ENCODE measurements around the gene WDR7. TPM values are rescaled to one million over a fixed set of nuclear protein-coding genes. Genes with fewer than 3 reads are reported as not detected.

The WDR7 gene
- total and polyA plus RNA-seq, 10 of the 15 experiments (the other 5 are each of a cell fraction or from before 2014, with no cell fraction given) = 2.8 to 16.5 (median 11.7) TPM

- TF ChIP-seq MXI1 (IDR thresholded peaks at IDR 0.05; ENCODE audit: low read depth, low read length) = no peak
- TF ChIP-seq KDM1A (IDR thresholded peaks at IDR 0.05; ENCODE audit: borderline replicate concordance) = no peak
- no peak for TF ChIP-seq CEBPB (IDR thresholded peaks at IDR 0.05; ENCODE audit: borderline replicate concordance in 1 of 2, low read depth in 2 of 2, low read length in 2 of 2)
- no peak for TF ChIP-seq ZBTB11 (CRISPR knock-in tag; IDR thresholded peaks at IDR 0.05)
- TF ChIP-seq NR2C1 (IDR thresholded peaks at IDR 0.05) = no peak
- TF ChIP-seq IKZF1 (conservative IDR thresholded peaks at IDR 0.05) = no peak
- no peak for TF ChIP-seq MYC (IDR thresholded peaks at IDR 0.05; ENCODE audit: insufficient read depth, insufficient read length, insufficient replicate concordance, low read length, severe bottlenecking)
Observed at GRCh38 chr18:56873441-56874140, 222.4 kb downstream of the WDR7 start (continued).

GRCh38 chr18:56878711-56879110, 227.6 kb downstream of the WDR7 start:
- Histone ChIP-seq H2AFZ (ENCODE audit: control insufficient read depth, low read depth, low read length) (no peak overlapping the region), H3K4me1 (ENCODE audit: control insufficient read depth, insufficient read depth, low read length) (no peaks in the 10 kb centered on the region), H3K36me3 (ENCODE audit: control insufficient read depth in 2 of 2, insufficient read depth in 2 of 2, low read length in 1 of 2) (no peaks in the 10 kb centered on the region; a peak in 1 of 4 replicates), H3K27ac (ENCODE audit: control insufficient read depth, insufficient read depth) (no peak overlapping the region), H3K9ac (ENCODE audit: control insufficient read depth, insufficient read depth, low read length) (no peak overlapping the region), H3K27me3 (replicated peaks in 1 of 2; ENCODE audit: control insufficient read depth in 2 of 2, insufficient read depth in 2 of 2, low read length in 1 of 2) (no peaks in the 10 kb centered on the region), H3K4me2 (ENCODE audit: control insufficient read depth, insufficient read depth) (no peak overlapping the region), H3K9me3 (replicated peaks; ENCODE audit: control insufficient read depth, insufficient read depth, low read length) (no peaks in the 10 kb centered on the region), H3K79me2 (ENCODE audit: control insufficient read depth, insufficient read depth, low read length) (no peaks in the 10 kb centered on the region), H3K4me3 (no peak overlapping the region), H4K20me1 (ENCODE audit: control insufficient read depth, insufficient read depth) (no peaks in the 10 kb centered on the region)
- BruUV-seq (replicated peaks) = no TSS peak
- FAIRE-seq = no peak
- POLR2A ChIA-PET = no interaction called here
- in situ Hi-C loops (cut with MboI) = no loop called here
- SMC1A ChIA-PET (ENCODE audit: uncharacterized antibody, unreplicated experiment) = no interaction called here
- 98% methylated on average over 4 of the region's 4 CpGs for WGBS (ENCODE audit: insufficient coverage, insufficient replicate concordance, low lambda C conversion rate, missing lambda C conversion rate)
- RAD21 ChIA-PET (ENCODE audit: unreplicated experiment) = interaction anchor here (1.2 kb wide), 1 partner anchor 10 kb away, joined by 4 read pairs; no protein-coding TSS in a partner anchor
- intact Hi-C loops (cut with micrococcal nuclease; ENCODE audit: unreplicated experiment) = no loop called here
- no peak for ATAC-seq
- no peak for DNase-seq (ENCODE audit: low read depth, low spot score)
- CTCF ChIA-PET = interaction anchor here (5.0 kb wide), 1 partner anchor 9 kb away, joined by 32 read pairs; no protein-coding TSS in a partner anchor
- no peak for TF ChIP-seq NKRF (conservative IDR thresholded peaks at IDR 0.05)
- TF ChIP-seq HDAC6 (IDR thresholded peaks at IDR 0.05; ENCODE audit: unreplicated experiment) = no peak
- TF ChIP-seq ZNF274 (IDR thresholded peaks at IDR 0.05; ENCODE audit: insufficient read depth, insufficient read length) = no peak
- TF ChIP-seq TCF7 (IDR thresholded peaks at IDR 0.05; ENCODE audit: borderline replicate concordance) = no peak
- no peak for TF ChIP-seq USF1 (IDR thresholded peaks at IDR 0.05; ENCODE audit: borderline replicate concordance, extremely low read length, insufficient read depth, low read depth, low read length)
- no peak for TF ChIP-seq CTCF (IDR thresholded peaks at IDR 0.05 in 2 of 3, conservative IDR thresholded peaks at IDR 0.05 in 1 of 3; ENCODE audit: control insufficient read depth in 2 of 3, extremely low read depth in 1 of 3, insufficient read depth in 1 of 3, low read depth in 3 of 3, low read length in 3 of 3)
